GM19238 (cell line): Measurements from ENCODE around the gene TLCD4.
"Not testable (repeated sequence)": the region's sequence is repeated elsewhere in the genome, so short reads cannot be mapped to it uniquely, and the experiment has no call there.

Experiments used
- DNase-seq: peaks from one replicate; pipeline ENCODE4 v3.0.0; 2011; ENCODE audit warnings: low spot score; ENCODE audit not compliant: insufficient read length

TLCD4 gene, protein sequence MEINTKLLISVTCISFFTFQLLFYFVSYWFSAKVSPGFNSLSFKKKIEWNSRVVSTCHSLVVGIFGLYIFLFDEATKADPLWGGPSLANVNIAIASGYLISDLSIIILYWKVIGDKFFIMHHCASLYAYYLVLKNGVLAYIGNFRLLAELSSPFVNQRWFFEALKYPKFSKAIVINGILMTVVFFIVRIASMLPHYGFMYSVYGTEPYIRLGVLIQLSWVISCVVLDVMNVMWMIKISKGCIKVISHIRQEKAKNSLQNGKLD

DNA sequence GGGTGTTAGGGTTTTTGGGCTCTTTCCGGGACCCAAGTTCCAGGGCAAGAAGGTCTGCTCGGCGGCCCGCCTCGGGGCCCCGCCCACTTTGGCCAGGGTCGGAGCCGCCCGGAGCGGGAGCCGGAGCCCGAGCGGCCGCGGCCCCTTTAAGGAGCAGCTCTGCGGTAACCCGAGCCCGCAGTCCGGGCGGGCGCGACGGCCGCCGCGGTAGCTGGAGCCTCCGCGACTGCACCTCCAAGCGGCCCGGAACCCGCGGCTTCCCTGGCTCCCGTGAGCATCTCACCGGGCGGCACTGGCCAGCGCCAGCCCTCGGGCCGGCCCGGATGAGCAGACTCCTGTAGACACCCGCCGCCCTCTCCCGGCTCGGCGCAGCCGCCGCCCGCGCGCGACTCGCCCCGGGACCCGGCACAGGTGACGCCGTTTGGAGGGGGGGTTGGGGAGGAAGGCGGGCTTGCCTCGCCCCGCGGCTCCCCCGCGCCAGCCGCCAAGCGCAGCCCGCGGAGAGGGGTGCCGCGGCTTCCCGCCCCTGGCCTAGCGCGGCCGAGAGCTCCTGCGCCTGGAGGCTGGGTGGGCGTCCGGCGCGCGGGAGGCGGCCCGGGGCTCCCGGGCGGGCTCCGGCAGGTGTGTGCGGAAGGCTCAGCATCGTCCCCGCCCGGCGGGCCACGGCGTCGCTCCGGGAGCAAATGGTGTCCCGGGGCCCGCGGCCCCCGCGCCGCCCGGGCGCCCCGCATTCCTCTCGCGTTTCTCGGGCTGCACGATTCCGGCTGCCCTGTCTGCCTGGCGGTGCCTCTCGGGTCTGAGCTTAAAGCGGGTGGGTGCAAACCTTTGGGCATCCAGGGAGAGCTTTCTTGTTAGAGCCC lies at the start of gene TLCD4:
Gene TLCD4 (plus strand): TSS at position 149 of the 860 bp plus-strand sequence. CDS start 26,547 bp downstream, outside the sequence.
- peak; percentile 18 for DNase-seq

DNA sequence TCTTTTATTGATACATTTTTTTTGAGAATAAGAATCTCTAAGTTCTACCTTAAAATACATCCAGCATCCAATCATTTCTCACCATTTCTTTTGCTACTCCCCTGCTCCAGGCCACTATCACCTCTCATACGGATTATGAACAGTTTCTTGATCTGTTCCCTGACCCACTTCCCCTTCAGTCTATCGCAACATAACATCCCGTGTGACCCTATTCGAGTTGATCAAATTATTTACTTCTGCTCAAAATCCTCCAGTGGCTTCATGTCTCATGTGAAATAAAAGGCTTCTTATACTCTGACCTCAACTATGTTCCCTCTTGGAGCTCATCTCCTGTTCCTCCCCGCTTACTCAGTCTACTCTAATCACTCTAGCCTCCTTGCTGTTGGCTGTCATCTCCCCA lies 49.6 kb upstream of the TLCD4 start:
- no peak for DNase-seq

DNA sequence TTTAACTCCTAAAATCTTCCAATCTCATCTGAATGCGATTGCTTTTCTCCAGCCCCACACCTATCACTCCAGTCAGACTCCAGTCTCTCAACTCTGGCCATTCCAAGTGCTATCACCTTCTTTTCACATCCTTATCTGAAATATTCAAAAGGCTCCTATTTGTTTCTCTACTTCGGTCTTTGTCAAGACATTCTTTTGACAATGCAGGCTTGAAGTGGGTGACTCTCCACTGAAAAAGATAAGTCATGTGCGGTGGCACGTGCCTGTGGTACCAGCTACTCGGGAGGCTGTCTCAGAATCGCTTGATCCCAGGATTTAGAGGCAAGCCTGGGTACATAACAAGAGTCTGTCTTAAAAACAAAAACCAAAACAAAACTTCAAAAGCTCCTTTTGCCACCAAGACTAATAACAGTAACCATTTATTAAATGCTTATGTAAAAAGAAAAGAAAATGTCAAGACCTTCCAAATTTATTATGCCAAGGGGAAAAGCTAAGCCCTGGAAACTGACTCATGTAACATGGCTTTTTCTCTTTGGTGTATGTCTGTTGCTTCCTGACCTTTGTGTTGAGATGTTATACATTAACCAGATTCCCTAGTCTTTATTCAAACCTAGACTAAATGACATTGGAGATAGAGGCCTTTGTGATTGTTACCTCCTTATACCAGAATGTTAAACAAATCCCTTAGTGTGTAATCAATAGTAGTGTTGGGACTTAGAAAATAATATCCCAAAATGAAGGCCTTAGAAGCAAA lies 48.0 kb upstream of the TLCD4 start:
- no peak for DNase-seq

DNA sequence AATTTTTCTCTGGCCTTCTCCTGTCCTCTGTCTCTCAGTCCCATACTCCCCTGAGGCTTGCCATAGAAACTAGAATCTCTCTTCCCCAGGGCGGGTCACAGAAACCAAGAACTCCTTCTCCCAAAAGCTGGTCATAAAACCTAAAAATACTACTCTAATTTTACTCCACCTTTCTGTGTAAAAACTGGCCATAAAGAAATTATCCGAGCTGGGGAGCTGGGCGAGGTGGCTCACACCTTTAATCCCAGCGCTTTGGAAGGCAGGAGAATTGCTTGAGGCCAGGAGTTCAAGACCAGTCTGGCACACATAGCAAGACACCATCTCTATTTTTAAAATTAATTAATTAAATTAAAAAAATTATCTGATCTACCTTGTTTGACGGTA lies 47.5 kb upstream of the TLCD4 start:
- DNase-seq, result no peak

DNA sequence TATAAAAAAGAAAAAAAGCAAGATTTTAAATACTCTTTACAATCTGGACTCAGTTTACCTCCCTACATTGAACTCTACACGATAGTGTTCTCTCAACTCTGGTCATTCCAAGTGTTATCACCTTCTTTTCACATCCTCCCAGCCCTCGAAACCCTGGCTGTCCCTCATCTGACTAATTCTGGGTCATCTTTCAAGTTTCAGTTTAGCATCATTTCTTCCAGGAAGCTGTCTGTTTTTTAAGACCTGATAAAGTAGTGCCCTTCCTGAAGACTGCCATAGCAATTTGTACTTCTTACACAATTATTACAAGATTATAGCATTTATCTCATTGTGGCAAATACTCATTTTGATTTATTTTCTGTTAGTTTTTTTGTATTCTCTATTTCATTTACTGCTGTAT lies 45.6 kb upstream of the TLCD4 start:
- DNase-seq, result no peak

DNA sequence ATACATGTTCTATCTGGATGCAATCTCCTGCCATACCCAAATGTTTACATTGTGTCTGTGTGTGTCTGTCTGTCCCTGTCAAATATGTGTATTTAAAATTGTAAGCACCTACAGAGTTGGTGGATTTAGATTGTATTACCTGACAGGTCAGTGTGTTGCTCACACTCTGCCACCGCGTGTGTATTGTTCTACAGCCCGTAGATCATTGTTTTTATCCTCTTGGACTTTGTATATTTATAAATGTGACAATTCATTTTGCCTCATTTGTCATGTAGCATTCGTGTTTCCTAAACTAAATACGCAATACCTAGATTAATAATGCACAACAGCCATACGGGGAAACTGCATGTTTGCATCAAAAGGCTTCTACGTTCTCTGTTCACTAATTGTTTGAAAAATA lies 45.0 kb upstream of the TLCD4 start:
- no peak for DNase-seq

DNA sequence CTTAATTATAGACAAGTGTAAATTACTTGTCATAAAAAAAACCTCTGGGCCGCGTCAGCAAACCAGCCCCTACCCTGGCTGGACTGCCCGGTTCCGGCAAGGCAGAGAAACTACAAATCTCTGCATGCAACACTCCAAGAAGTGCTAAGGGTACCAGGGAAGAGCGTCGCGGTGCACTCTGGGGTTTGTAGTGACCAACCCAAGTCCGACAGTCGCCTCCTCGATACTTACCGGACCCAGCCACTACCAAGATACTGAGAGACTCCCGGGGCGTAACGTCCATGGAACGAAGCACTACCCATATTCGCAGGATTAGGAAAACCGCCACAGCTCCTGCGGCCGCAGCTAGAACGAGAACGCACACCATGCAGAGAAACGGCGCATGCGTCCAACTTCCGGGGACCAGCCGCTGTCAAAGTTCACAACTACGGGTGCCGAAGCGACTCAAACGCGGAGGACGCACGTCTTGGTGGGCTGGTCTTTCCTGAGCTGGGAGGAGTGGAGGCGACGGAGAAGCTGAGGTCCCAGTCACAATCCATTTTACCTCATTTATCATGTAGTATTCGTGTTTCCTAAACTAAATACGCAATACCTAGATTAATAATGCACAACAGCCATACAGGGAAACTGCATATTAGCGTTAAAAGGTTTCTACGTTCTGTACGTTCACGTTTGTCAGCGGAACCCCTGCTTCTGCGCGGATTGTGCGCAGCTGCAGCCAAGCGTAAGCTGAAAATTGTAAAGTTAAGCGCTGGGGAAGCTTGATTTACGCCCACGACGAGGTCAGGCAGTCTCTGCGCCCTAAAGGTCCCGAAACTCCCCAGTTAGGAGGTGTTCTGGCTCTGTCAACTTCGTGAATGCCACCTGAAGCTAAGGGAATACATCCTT lies 44.4 kb upstream of the TLCD4 start, which contains the start of gene ALG14:
Gene ALG14 (minus strand): TSS at position 420 of the 888 bp plus-strand sequence. CDS start 53 bp downstream, at position 367.
- DNase-seq, result peak; percentile 70

DNA sequence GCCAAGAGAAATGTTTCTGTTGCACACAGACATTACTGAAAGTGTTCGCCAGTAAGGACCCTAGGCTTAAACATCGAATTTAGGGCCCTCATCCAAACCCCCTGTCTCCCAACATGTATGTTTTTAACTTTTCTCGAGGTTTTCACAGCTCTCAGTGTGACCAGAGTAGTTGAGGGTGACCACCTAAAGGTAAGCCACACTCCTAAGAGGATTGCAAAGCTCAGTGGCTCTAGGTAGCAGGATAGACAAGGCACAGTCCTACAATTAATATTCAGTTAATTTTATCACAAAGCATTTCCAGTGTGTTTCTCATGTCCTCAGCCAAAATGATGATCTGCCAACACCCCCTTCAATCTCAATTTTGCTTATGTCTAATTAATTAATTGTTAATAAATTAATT lies 43.7 kb upstream of the TLCD4 start:
- no peak for DNase-seq

DNA sequence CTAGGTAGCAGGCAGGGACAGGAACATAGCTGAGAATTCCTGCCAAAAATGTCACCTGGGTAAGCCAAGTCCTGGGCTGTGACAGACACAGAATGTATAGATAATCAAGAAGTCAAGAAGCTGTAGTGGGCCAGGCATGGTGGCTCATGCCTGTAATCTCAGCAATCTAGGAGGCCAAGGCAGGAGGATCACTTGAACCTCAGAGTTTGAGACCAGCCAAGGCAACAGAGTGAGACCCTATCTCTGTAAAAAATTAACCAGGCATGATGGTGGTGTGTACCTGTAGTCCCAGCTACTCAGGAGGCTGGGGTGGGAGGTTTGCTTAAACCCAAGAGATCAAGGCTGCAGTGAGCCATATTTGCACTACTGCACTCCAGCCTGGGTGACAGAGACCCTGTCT lies 41.1 kb upstream of the TLCD4 start:
- no peak for DNase-seq

DNA sequence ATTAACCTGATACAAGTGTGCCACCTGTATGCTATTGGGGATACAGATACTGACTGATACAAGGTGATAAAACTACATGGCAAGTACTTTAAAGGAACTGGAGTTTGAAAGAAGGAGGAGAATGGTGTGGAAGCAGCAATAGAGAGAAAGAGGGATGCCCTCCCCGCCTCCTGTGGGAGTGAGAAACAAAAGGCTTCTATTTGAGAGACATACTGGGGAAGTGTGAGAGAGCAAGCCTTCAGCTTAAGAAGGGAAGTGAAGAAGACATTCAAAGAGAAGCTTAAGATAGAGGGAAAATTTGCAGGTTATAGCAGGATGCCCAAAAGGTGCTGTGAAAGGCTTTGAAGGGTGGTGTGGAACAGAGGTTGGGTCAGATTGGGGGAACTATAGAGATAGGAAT lies 36.7 kb upstream of the TLCD4 start:
- DNase-seq, result no peak

DNA sequence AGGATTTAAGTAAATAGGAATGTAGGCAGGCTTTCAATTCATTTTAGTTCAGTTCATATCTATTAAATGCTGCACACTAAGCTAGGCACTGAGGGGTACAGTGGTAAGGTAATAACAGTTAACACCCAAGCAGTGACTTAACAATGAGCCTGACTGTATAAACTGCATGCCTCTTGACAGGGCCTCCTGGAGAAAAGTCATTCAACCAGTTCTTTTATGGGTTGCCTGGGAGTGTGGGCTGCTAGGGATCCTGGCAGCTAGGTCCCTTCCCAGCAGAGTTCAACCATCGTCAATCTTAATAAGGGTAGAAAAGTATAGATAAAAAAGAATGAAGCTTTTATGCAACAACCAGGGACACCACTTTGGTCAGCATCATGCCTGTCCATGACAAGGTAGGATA lies 36.3 kb upstream of the TLCD4 start:
- no peak for DNase-seq

DNA sequence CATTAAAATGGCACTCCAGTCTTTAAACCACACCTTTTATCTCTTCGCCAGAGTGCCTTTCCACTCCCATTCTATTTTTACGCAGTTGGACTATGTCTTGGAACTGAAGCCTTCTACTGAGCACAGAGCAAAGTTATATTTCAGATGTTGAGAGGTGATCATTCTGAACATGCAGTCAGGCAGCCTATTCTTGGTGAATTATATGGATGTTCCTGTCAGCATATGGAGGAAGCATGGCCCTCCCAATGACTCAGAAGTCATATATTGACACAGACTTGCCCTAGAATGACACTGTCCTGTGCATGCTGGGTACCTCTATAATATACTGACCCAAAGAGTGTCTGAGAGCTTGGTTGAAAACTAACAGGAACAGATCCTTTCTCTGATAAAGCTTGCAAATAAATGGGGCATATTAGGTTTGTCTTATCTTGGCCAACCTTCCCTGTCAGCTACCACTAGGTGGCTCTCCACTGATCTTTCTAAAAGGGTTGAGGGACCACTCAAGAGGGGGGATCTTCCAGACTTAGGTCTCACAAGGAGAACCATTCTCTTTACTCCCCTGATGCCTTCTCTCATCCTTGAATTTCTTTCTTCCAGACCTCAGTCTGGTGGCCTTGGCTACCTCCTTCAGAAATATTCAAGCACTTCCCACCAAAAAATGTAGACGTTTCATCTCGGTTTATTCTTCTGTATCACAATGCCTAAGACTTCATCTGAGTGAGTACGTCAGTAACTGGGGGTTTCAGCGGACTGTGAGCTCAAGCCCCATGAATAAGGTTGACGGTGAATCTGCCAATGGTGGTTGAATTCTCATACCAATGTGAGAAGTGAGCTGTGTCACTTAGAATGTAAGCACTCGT lies 32.6 kb upstream of the TLCD4 start:
- DNase-seq, result peak; percentile 23

DNA sequence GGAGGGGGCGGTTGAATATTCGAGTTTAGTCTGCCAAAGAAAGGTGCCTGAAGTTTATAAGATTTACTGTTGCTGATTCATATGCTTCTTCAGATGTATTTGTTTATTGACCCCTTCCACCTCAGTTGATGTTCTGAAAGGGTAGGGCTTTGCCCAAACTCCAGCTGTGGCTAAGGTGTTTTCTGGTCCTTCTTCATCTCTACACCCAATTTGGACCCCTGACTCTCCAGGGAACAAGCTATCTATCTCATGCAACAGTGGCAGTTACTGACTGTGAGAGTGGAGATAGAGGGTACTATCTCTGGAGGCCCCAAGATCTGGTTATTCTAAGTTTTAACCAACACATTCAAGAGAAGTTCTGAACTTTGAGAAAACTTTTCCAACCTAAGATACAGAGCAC lies 31.8 kb upstream of the TLCD4 start:
- DNase-seq, result no peak

DNA sequence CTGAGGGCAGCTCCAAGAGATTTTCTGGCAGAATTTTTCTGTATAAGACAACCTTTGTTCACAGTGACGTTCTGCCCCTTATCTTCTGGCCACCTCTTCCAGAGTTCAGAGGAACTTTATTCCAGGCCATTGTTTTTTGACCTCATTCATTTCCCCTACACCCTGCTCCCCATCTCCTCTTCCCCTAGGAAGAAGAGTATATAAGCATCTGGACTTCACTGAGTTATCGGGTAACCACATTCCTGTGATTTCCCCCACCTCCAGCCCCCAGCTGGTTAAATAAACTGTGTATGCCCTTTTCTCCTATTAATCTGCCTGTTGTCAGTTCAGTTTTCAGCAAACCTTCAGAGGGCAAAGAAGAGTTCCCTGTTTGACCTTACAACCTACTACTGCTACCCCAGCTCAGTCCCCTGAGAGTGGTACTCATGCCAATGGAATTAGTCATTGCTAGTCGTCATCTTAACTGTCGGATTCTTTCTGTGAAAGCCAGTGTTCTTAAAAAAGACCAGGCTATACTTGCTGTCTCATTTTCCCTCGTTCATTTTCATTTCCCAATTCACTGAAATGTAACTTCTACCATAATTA lies 30.1 kb upstream of the TLCD4 start:
- DNase-seq, result no peak

DNA sequence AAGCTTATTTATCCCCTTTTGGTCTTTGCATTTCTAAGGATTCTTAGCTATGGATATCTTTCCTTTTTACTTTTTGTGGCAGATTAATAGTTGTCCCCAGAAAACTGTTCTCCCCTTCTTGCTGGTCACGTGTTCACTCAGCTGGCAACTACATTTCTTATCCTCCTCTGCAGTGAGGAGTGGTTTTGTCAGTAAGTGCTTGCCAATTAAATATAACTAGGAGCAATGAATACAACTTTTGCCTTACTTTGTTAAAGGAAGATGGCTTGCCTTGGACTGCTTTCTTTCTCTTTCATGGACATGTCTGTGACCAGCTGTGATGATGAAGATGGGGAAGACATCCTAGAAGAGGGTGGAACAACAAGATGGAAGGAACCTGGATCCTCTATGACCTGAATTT lies 28.9 kb upstream of the TLCD4 start:
- no peak for DNase-seq

DNA sequence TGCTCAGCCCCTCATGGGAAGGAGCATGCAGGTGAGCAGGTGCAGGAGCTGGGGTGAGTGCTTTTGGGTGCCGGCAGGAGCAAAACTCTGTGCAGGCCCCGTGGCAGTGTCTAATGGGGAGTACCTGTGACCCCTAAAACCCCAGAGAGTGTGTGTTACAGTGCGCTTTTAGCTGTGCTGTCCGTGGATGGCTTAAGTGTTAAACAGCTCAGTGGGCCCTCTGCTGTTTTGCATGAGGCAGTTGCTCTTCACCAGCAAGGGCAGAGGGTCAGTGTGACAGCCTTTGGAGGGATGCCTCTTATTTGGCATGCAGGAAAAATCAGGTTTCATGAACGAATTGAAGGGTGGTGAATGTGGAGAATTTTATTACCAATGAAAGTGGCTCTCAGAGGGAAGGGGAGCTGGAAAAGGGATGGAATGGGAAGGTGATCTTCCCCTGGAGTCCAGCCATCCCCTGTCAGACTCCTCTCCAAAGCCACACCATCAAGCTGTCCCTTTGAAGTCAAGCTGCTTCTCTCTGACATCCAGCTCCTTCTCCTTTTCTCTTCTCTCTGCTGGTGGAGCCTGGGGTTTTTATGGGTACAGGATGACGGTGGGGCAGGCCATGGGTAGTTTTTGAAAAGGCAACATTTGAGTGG lies 27.4 kb upstream of the TLCD4 start:
- no peak for DNase-seq

DNA sequence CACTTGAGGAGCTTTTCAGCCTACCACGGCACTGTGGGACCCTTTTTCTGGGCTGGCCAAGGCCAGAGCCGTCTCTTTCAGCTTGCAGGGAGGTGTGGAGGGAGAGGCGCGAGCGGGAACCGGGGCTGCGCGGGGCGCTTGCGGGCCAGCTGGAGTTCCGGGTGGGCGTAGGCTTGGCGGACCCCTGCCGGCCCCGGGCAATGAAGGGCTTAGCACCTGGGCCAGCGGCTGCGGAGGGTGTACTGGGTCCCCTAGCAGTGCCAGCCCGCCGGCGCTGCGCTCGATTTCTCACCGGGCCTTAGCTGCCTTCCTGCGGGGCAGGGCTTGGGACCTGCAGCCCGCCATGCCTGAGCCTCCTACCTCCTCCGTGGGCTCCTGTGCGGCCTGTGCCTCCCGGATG lies 25.9 kb upstream of the TLCD4 start:
- not testable (repeated sequence) for DNase-seq

DNA sequence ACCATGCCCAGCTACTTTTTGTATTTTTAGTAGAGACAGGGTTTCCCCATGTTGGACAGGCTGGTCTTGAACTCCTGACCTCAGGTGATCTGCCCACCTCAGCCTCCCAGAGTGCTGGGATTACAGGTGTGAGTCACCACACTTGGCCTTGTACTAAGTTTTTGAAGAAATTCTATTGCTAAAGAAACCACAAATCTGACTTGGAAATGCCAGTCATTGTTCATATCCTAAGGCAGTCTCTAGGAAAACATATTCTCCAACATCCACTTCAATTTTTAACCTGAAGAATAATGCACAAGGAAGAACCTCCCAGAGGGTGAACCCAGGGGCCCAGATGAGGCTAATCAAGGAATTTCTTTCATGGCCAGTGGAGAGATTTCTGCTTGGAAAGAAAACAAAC lies 24.3 kb upstream of the TLCD4 start:
- DNase-seq, result not testable (repeated sequence)

DNA sequence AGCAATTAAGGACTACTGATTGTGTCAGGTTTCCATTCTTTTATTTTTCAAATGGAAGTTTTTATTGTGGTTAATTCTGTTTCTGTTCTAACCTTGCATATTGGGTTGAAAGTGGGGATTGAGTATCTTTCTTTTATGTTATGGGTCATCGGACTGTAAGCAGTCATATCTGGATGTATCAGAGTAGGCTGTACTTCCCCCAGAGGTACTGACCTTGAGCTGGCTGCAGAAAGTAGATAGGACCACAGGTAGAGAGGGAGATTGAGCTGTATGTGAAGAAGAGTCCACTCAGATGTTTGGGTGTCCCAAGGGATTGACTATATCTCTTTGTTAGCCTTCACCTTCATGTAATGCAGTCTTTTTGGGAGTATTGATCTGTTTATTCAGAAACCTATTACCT lies 23.9 kb upstream of the TLCD4 start:
- no peak for DNase-seq
